Neural crest cell (in vitro differentiated cells): Measurements from ENCODE around the gene MGMT. TPM values are rescaled to one million over a fixed set of nuclear protein-coding genes. Genes with fewer than 3 reads are reported as not detected.

ENCODE experiments used
- DNase-seq: peaks from one replicate; pipeline ENCODE4 v3.0.0; 2021; ENCODE audit warnings: low read depth, mixed read lengths, low spot score
- H3K27ac Mint-ChIP-seq: one replicate; pipeline ENCODE4 v1.8.0; 2021; ENCODE audit warnings: mild to moderate bottlenecking, mixed read lengths; ENCODE audit not compliant: unreplicated experiment
- H3K27me3 Mint-ChIP-seq: 2 replicates; pipeline ENCODE4 v1.8.0; 2021; ENCODE audit warnings: low read depth, mild to moderate bottlenecking, mixed read lengths
- H3K36me3 Mint-ChIP-seq: 2 replicates; pipeline ENCODE4 v1.8.0; 2021; ENCODE audit warnings: low read depth, mild to moderate bottlenecking, mixed read lengths
- H3K4me1 Mint-ChIP-seq: 2 replicates; pipeline ENCODE4 v1.8.0; 2021; ENCODE audit warnings: mixed read lengths
- H3K4me3 Mint-ChIP-seq: one replicate; pipeline ENCODE4 v1.8.0; 2021; ENCODE audit warnings: mild to moderate bottlenecking, mixed read lengths
- H3K9me3 Mint-ChIP-seq: 2 replicates; pipeline ENCODE4 v1.8.0; 2021; ENCODE audit warnings: mixed read lengths
- CTCF ChIP-seq: fragments of 200-600 bp; sonication (generic); conservative IDR thresholded peaks from 2 replicates; pipeline ENCODE4 v1.5.0; 2021; ENCODE audit warnings: antibody characterized with exemption, mild to moderate bottlenecking
- total RNA-seq: library from RNA; stranded (reverse); gene quantifications from 2 replicates; pipeline ENCODE4 v1.2.1, GENCODE V29; 2021

MGMT gene
- total RNA-seq, 1 donor from 2014 or later = 15.8 TPM

DNA sequence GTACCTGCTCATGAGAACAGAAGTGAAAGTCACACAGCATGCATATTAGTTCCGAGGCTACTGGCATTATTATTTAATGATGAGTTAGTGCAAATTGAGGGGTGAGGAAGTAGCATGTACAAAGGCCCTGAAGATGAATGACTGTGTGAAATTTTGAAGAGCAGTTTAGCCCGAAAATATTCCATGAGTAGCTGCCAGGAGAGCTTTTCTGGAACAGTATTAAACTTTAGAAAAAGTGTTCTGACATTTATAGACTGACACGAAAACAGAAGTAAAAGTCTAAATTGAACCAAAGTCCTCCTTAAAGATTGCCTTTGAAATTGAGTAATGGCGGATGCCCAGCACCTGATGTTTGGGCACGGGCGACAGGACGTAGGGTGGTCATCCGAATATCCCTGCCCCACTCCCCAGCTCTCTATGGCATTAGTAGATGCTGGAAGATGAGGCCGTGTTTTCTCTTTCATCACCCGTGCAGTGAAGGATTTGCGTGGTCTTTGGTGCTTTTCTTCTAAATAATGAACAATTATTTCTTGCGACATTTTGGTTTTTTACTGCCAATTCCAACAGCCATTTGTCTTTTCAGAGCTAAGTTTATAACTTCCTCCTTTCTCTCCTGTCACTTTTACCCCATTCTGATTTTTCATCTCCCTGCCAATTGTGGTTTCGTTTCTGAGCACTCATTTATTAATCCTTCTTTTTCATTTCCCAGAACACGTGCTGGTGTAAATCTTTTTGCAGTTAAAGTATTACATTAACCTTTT, 192.6 kb downstream of the MGMT start:
- Mint-ChIP-seq H3K36me3 (peaks cover 7% of the 10 kb centered on the region), H3K27me3 (no peaks in the 10 kb centered on the region), H3K4me1 (peaks cover 22% of the 10 kb centered on the region), H3K9me3 (peaks cover 4% of the 10 kb centered on the region), H3K27ac (no peak overlapping the region), H3K4me3 (no peak overlapping the region)
- no peak for TF ChIP-seq CTCF
- no peak for DNase-seq

GRCh38 chr10:129660569-129660968, 193.5 kb downstream of the MGMT start:
- TF ChIP-seq CTCF = no peak
- Mint-ChIP-seq H3K27ac (no peak overlapping the region), H3K4me1 (peaks cover 18% of the 10 kb centered on the region), H3K4me3 (no peak overlapping the region), H3K9me3 (peaks cover 7% of the 10 kb centered on the region), H3K27me3 (no peaks in the 10 kb centered on the region), H3K36me3 (peaks cover 8% of the 10 kb centered on the region)
- DNase-seq = no peak

GRCh38 chr10:129662426-129662825, 195.4 kb downstream of the MGMT start:
- Mint-ChIP-seq H3K36me3 (peaks cover 11% of the 10 kb centered on the region), H3K9me3 (peaks cover 7% of the 10 kb centered on the region)
- peak; percentile 47 for TF ChIP-seq CTCF

GRCh38 chr10:129670124-129670523, 203.1 kb downstream of the MGMT start:
- Mint-ChIP-seq H3K36me3 (peaks cover 26% of the 10 kb centered on the region), H3K27ac (no peak overlapping the region), H3K4me1 (peaks cover 7% of the 10 kb centered on the region), H3K9me3 (peaks cover 13% of the 10 kb centered on the region), H3K4me3 (no peak overlapping the region), H3K27me3 (no peaks in the 10 kb centered on the region)
- TF ChIP-seq CTCF = no peak
- no peak for DNase-seq

More at GRCh38 chr10:129662426-129662825, 195.4 kb downstream of the MGMT start:
- Mint-ChIP-seq H3K27ac (no peak overlapping the region), H3K4me1 (peaks cover 10% of the 10 kb centered on the region), H3K4me3 (no peak overlapping the region), H3K27me3 (no peaks in the 10 kb centered on the region)
- DNase-seq = no peak

- Mint-ChIP-seq H3K27me3 (no peaks in the 10 kb centered on the region), H3K4me1 (peaks cover 7% of the 10 kb centered on the region), H3K9me3 (peaks cover 10% of the 10 kb centered on the region), H3K4me3 (no peak overlapping the region), H3K27ac (no peak overlapping the region), H3K36me3 (peaks cover 19% of the 10 kb centered on the region)
- DNase-seq = no peak
- TF ChIP-seq CTCF = no peak
These were observed 206.3 kb downstream of the MGMT start for GRCh38 chr10:129673292-129673691.
